ENCODE results near the gene PATL1. TPM values are rescaled to one million over a fixed set of nuclear protein-coding genes. Genes with fewer than 3 reads are reported as not detected.

PATL1 gene
- total RNA-seq, 2 donors from 2014 or later = 13.2 to 22.1 TPM

DNA sequence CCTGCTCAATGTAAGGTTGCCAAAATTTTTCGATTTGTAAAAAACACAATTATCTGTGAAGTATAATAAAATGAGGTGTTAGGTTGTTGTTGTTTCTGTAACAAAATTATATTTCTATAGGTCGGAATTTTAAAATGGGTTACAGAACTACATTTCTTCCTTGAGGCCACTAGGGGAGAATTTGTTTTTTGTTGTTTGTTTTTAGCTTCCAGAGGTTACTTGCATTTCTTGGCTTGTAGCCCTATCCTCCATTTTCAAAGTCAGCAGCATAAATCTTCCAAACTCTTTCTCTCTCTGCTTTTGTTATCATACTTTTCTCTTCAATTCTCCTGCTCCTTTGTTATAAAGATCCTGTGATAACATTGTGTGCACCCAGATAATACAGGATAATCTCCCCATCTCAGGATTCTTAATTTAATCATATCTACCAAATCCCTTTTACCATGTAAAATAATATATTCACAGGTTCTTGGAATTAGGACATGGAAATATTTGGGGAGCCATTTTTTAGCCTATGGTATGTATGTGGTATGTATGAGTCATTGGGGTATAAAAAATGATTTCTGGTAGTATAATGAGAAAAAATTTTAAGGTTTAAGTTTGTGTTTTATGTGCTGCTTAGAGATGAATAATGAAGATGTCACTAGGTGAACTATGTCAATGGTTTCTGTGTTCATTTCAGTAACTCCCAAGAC is 9.4 kb upstream of the PATL1 start:
- H3K4me3 ChIP-seq = no peak overlapping the region
- no peak overlapping the region for H3K27ac ChIP-seq
- H3K27me3 ChIP-seq = no peaks in the 10 kb centered on the region
- no peak for DNase-seq (ENCODE audit: low spot score)
- no peaks in the 10 kb centered on the region for H3K9me3 ChIP-seq
- TF ChIP-seq CTCF (IDR thresholded peaks at IDR 0.05) = no peak
- H3K4me1 ChIP-seq = no peaks in the 10 kb centered on the region
- no peaks in the 10 kb centered on the region for H3K36me3 ChIP-seq

DNA sequence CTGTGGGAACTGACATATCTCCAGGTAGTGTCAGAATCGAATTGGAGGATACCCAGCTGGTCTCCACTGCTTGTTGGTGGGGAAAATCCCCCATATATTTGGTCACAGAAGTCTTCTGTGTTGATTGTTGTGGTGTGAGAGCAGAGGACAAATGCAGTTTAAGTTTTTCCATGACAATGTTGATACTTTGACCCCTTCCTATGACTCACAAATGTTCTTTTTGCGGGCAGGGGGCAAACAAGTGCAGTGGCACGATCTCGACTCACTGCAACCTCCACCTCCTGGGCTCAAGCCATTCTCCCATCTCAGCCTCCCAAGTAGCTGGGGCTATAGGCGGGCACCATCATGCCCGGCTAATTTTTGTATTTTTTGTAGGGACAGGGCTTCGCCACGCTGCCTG is 7.4 kb upstream of the PATL1 start:
- H3K27me3 ChIP-seq = no peaks in the 10 kb centered on the region

GRCh38 chr11:59674291-59674690 is 5.5 kb upstream of the PATL1 start:
- Histone ChIP-seq H3K4me1 (peaks cover 0 to 8% of the 10 kb centered on the region in 2 donors), H3K27me3 (no peaks in the 10 kb centered on the region), H3K9me3 (no peaks in the 10 kb centered on the region), H3K4me3 (no peak overlapping the region), H3K36me3 (no peaks in the 10 kb centered on the region), H3K27ac (no peak overlapping the region)
- TF ChIP-seq CTCF (IDR thresholded peaks at IDR 0.05) = no peak
- DNase-seq (ENCODE audit: low spot score) = no peak

More for the DNA sequence above, 7.4 kb upstream of the PATL1 start:
- no peaks in the 10 kb centered on the region for H3K9me3 ChIP-seq
- TF ChIP-seq CTCF (IDR thresholded peaks at IDR 0.05) = no peak
- H3K27ac ChIP-seq = no peak overlapping the region
- no peak for DNase-seq (ENCODE audit: low spot score)
- H3K4me3 ChIP-seq = no peak overlapping the region
- no peaks in the 10 kb centered on the region for H3K4me1 ChIP-seq
- H3K36me3 ChIP-seq = no peaks in the 10 kb centered on the region

DNA sequence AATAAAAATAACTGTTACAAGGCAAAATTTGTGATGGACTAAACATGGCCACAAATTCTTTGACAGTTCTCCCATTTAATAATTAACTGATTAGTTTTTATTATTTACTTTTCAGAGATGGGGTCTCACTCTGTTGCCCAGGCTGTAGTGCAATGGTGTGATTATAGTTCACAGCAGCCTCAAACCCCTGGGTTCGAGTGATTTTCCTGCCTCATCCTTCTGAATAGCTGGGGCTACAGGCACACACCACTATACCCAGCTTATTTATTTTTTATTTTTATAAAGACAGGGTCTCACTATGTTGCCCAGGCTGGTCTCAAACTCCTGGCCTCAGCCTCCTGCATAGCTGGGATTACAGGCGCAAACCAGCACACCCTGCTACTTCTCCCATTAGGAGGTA is 4.5 kb upstream of the PATL1 start:
- Histone ChIP-seq H3K4me1 (peaks cover 0 to 8% of the 10 kb centered on the region in 2 donors), H3K27me3 (no peaks in the 10 kb centered on the region), H3K27ac (no peak overlapping the region), H3K4me3 (no peak overlapping the region), H3K9me3 (no peaks in the 10 kb centered on the region), H3K36me3 (no peaks in the 10 kb centered on the region)
- no peak for DNase-seq (ENCODE audit: low spot score)
- TF ChIP-seq CTCF (IDR thresholded peaks at IDR 0.05) = no peak

- Histone ChIP-seq H3K9me3 (no peaks in the 10 kb centered on the region), H3K27me3 (no peaks in the 10 kb centered on the region), H3K36me3 (peaks cover 3% of the 10 kb centered on the region), H3K4me3 (no peak overlapping the region), H3K27ac (no peak overlapping the region), H3K4me1 (peaks cover 0 to 21% of the 10 kb centered on the region in 2 donors)
- no peak for DNase-seq (ENCODE audit: low spot score)
- TF ChIP-seq CTCF (IDR thresholded peaks at IDR 0.05) = no peak
These were observed 2.6 kb upstream of the PATL1 start for GRCh38 chr11:59671471-59671870.

- no peak for TF ChIP-seq CTCF (IDR thresholded peaks at IDR 0.05)
- Histone ChIP-seq H3K27me3 (no peaks in the 10 kb centered on the region), H3K9me3 (no peaks in the 10 kb centered on the region), H3K4me3 (peak overlapping the region; percentile 49 to 94), H3K27ac (peak overlapping the region; percentile 98), H3K36me3 (peaks cover 22% of the 10 kb centered on the region), H3K4me1 (peaks cover 0 to 21% of the 10 kb centered on the region in 2 donors)
- no peak for DNase-seq (ENCODE audit: low spot score)
These were observed 773 bp upstream of the PATL1 start for GRCh38 chr11:59669611-59670009.

Data from right atrium auricular region (tissue), 2 donors.